GM18517 (cell line): ENCODE data around the gene TBC1D14.

Experiments
- ATAC-seq: cut with Tn5 transposase; IDR thresholded peaks from one replicate; pipeline ENCODE4 v1.9.1; 2021; ENCODE audit warnings: mild to moderate bottlenecking, moderate library complexity; ENCODE audit not compliant: unreplicated experiment

Gene TBC1D14

GRCh38 chr4:6928081-6928480, 18.5 kb downstream of the TBC1D14 start:
- no peak for ATAC-seq

GRCh38 chr4:6929339-6929811, 19.7 kb downstream of the TBC1D14 start:
- no peak for ATAC-seq

- no peak for ATAC-seq
Observed at GRCh38 chr4:6929812-6930464, 20.3 kb downstream of the TBC1D14 start.

- ATAC-seq: no peak
Observed at GRCh38 chr4:6932475-6932874, 22.8 kb downstream of the TBC1D14 start.

- ATAC-seq: no peak
Observed at GRCh38 chr4:6932918-6933317, 23.3 kb downstream of the TBC1D14 start.

- no peak for ATAC-seq
Observed at GRCh38 chr4:6933691-6934430, 24.2 kb downstream of the TBC1D14 start.

GRCh38 chr4:6935965-6936364, 26.3 kb downstream of the TBC1D14 start:
- ATAC-seq: no peak

- ATAC-seq: no peak
Observed at GRCh38 chr4:6937201-6937600, 27.6 kb downstream of the TBC1D14 start.

GRCh38 chr4:6937754-6938153, 28.1 kb downstream of the TBC1D14 start:
- ATAC-seq: no peak

- ATAC-seq: no peak
Observed at GRCh38 chr4:6938237-6938636, 28.6 kb downstream of the TBC1D14 start.

- ATAC-seq: no peak
Observed at GRCh38 chr4:6938647-6939271, 29.1 kb downstream of the TBC1D14 start.

GRCh38 chr4:6939761-6940743, 30.4 kb downstream of the TBC1D14 start:
- ATAC-seq: no peak

- no peak for ATAC-seq
Observed at GRCh38 chr4:6940744-6941137, 31.1 kb downstream of the TBC1D14 start.

- ATAC-seq: peak; percentile 17
Observed at GRCh38 chr4:6941796-6942195, 32.2 kb downstream of the TBC1D14 start.

GRCh38 chr4:6942238-6942800, 32.7 kb downstream of the TBC1D14 start:
- peak; percentile 74 for ATAC-seq

- ATAC-seq: no peak
Observed at GRCh38 chr4:6943012-6943884, 33.6 kb downstream of the TBC1D14 start.

- ATAC-seq: no peak
Observed at GRCh38 chr4:6943885-6944225, 34.2 kb downstream of the TBC1D14 start.

- no peak for ATAC-seq
Observed at GRCh38 chr4:6944301-6945051, 34.9 kb downstream of the TBC1D14 start.

- no peak for ATAC-seq
Observed at GRCh38 chr4:6945052-6945409, 35.4 kb downstream of the TBC1D14 start.
